T-cell (primary cell): ENCODE data around the gene SUV39H1. TPM values are rescaled to one million over a fixed set of nuclear protein-coding genes. Genes with fewer than 3 reads are reported as not detected.
A peak's percentile ranks its signal among the peaks of the same experiment; 100 is the strongest.
"Not testable (repeated sequence)": the region's sequence is repeated elsewhere in the genome, so short reads cannot be mapped to it uniquely, and the experiment has no call there.

Experiments used
- ATAC-seq, 4 experiments: fragments of 200-7000 bp in 3 of 4; fragments of 150-1000 bp in 1 of 4; cut with Tn5 transposase; replicated peaks in 1 of 4; 1 replicate in 3 of 4; 2 replicates in 1 of 4; pipeline ENCODE4 v1.10.0; 2021; ENCODE audit warnings: moderate library complexity in 3 of 4, mild to moderate bottlenecking in 2 of 4, moderate number of reproducible peaks in 1 of 4
- CTCF ChIA-PET, 2 donors: fragments of 300-600 bp; sonication (Branson Sonifier 250); formaldehyde crosslinking; loops; one replicate each; lab custom pipeline; 2022; ENCODE audit warnings: antibody characterized with exemption in 2 of 2; lab: Charles Lee
- POLR2A ChIA-PET, 2 donors: fragments of 300-600 bp; sonication (Branson Sonifier 250); formaldehyde crosslinking; loops; one replicate each; lab custom pipeline; 2022; ENCODE audit warnings: antibody characterized with exemption in 2 of 2; lab: Charles Lee
- DNase-seq, 35 experiments: peaks; one replicate each; pipeline versions ENCODE4 v3.0.0 to v3.0.0-alpha.2; 2013 to 2023
- H3K27ac ChIP-seq: one replicate; pipeline ENCODE4 v1.5.1; 2013; ENCODE audit warnings: low read length
- H3K27me3 ChIP-seq, 2 experiments: replicated peaks in 1 of 2; 1 replicate in 1 of 2; 2 replicates in 1 of 2; pipeline versions ENCODE4 v1.6.1 to v1.7.0; 2013; ENCODE audit warnings: low read length in 1 of 2, mixed read lengths in 1 of 2; ENCODE audit not compliant: control insufficient read depth in 2 of 2, insufficient read depth in 2 of 2; ENCODE audit errors: extremely low read depth in 1 of 2
- H3K36me3 ChIP-seq, 2 donors: 1 replicate in 1 of 2; 2 replicates in 1 of 2; pipeline versions ENCODE4 v1.6.1 to v1.7.0; 2013; ENCODE audit warnings: low read length in 1 of 2; ENCODE audit not compliant: control insufficient read depth in 2 of 2, insufficient read depth in 1 of 2; ENCODE audit errors: extremely low read depth in 1 of 2
- H3K4me1 ChIP-seq, 2 experiments: 1 replicate in 1 of 2; 2 replicates in 1 of 2; pipeline versions ENCODE4 v1.6.1 to v1.7.0; 2013; ENCODE audit warnings: low read length in 2 of 2, mixed read lengths in 1 of 2; ENCODE audit not compliant: insufficient read depth in 2 of 2, control insufficient read depth in 1 of 2; ENCODE audit errors: extremely low read depth in 1 of 2
- H3K4me3 ChIP-seq, 2 donors: 1 replicate in 1 of 2; 2 replicates in 1 of 2; pipeline versions ENCODE4 v1.5.1 to v1.7.0; 2013; ENCODE audit warnings: mild to moderate bottlenecking in 2 of 2, low read length in 1 of 2, moderate library complexity in 1 of 2; ENCODE audit not compliant: control insufficient read depth in 1 of 2; ENCODE audit errors: extremely low read depth in 1 of 2
- H3K9me3 ChIP-seq: 2 replicates; pipeline ENCODE4 v1.7.0; 2013
- H3K27ac Mint-ChIP-seq, 2 donors: one replicate each; pipeline ENCODE4 v1.8.0; 2020 to 2021; ENCODE audit warnings: mild to moderate bottlenecking in 2 of 2, mixed read lengths in 2 of 2
- H3K27me3 Mint-ChIP-seq, 2 donors: one replicate each; pipeline ENCODE4 v1.8.0; 2021 to 2022; ENCODE audit warnings: mixed read lengths in 2 of 2
- H3K36me3 Mint-ChIP-seq: one replicate; pipeline ENCODE4 v1.8.0; 2021; ENCODE audit warnings: mixed read lengths
- H3K4me1 Mint-ChIP-seq, 3 donors: one replicate each; pipeline ENCODE4 v1.8.0; 2020 to 2022; ENCODE audit warnings: mixed read lengths in 3 of 3, mild to moderate bottlenecking in 1 of 3
- H3K4me3 Mint-ChIP-seq, 3 donors: one replicate each; pipeline ENCODE4 v1.8.0; 2020 to 2022; ENCODE audit warnings: mild to moderate bottlenecking in 3 of 3, mixed read lengths in 3 of 3, moderate library complexity in 3 of 3
- H3K9me3 Mint-ChIP-seq, 3 donors: one replicate each; pipeline ENCODE4 v1.8.0; 2020 to 2022; ENCODE audit warnings: mixed read lengths in 3 of 3
- WGBS: methylation state at CpG from one replicate; pipeline ENCODE4 v1.1.5; 2013; ENCODE audit warnings: missing lambda C conversion rate; ENCODE audit not compliant: insufficient coverage; 5-methylcytosine and 5-hydroxymethylcytosine counted together
- total RNA-seq, 35 experiments: library from RNA in 6 of 35; stranded (reverse) in 6 of 35; fragments of 120-200 nt in 1 of 35; gene quantifications; one replicate each; pipeline versions ENCODE4 v1.2.1 to v1.2.4 and lab custom pipeline; 2013 to 2026

Gene SUV39H1
- total RNA-seq, 5 donors from 2014 or later (not counting 1 experiment from before 2014, with no cell fraction given): 7.6 to 12.0 (median 10.6) TPM

DNA sequence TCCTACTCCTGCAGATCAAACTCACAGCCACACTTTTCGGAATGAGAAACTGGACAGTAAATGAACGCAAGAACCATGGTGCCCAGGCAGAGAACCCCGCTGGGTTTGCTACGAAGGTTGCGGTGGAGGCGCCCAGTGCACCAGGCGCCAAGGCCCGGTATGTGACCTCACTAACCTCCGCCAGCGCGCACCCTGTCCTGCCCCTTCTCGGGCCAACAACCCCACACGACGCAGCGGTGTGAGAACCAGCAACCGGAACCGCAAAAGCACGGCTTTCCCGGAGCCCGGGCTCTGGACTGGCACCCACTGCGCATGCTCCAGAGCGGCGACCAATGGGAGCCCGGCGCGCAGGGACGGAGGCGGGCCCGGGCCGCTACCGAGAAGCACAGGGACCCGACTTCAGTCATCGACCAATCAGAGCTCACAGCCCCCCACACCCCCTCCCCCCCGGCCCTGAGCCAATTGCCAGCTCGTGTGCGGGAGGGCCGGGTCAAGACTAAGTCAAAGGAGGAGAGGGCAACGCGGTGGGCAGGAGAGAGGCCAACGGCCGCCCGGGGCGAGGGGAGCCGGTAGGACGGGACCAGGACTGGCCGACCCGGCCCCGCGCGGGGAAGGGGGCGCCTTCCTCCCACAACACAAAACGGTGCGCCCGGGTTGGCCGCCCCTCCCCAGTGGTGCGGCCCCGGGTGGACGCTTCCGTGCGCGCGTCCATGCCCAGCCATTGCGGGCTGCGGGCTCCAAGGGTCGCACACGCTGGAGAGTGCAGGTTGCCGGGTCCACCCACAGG is 20.2 kb upstream of the SUV39H1 start:
- ATAC-seq (peak; percentile 97 to 99 (median 98)), DNase-seq (peak; percentile 71 to 92 (median 81))
- H3K4me3 ChIP-seq: peak overlapping the region; percentile 66 to 78
- H3K9me3 Mint-ChIP-seq: no peaks in the 10 kb centered on the region
- no peaks in the 10 kb centered on the region for H3K27me3 Mint-ChIP-seq
- no peaks in the 10 kb centered on the region for H3K27me3 ChIP-seq
- POLR2A ChIA-PET: interaction anchor here in 1 of 2 donors (0.9 to 1.1 kb wide), 3 partner anchors 61 to 262 kb away, joined by 4 to 10 read pairs (median 6); partner anchors contain the start of gene HDAC6
- peak overlapping the region; percentile 68 for H3K27ac ChIP-seq
- H3K4me3 Mint-ChIP-seq: peak overlapping the region; percentile 84 to 89 (median 88)
- H3K9me3 ChIP-seq: no peaks in the 10 kb centered on the region
- peaks cover 0 to 19% of the 10 kb centered on the region in 2 experiments for H3K4me1 ChIP-seq
- no peaks in the 10 kb centered on the region for H3K36me3 ChIP-seq
- no peaks in the 10 kb centered on the region for H3K36me3 Mint-ChIP-seq
- WGBS: under 1% methylated on average over 16 of the region's 67 CpGs
- H3K4me1 Mint-ChIP-seq: peaks cover 17 to 28% (median 27%) of the 10 kb centered on the region in 3 donors
- CTCF ChIA-PET: interaction anchor here in 1 of 2 donors (1.0 kb wide), 1 partner anchor 126 kb away, joined by 6 read pairs; the partner anchor contains the start of gene HDAC6
- peak overlapping the region; percentile 87 to 88 for H3K27ac Mint-ChIP-seq

DNA sequence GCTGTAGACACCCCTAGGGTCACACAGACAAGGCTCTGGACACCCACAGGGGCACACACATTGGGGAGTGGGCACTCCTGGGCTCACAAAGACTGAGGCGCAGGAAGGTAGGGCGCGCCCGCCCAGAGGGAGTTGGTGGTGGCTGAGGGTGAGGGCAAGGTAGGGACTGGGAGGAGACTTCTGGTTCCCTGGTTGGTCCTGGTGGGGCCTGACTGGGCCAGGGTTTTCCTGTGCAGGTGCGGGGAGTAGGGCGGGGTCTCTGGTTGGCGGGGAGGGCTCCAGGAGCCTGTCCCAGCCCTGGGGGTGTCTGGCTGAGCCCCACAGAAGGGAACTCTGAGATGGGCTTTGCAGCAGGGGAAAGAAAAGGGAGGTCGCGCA is 19.7 kb upstream of the SUV39H1 start:
- peaks cover 0 to 19% of the 10 kb centered on the region in 2 experiments for H3K4me1 ChIP-seq
- no peaks in the 10 kb centered on the region for H3K9me3 ChIP-seq
- Mint-ChIP-seq H3K4me3 (peak overlapping the region; percentile 81 to 89 (median 84)), H3K27me3 (no peaks in the 10 kb centered on the region), H3K27ac (peak overlapping the region; percentile 80 to 88), H3K9me3 (no peaks in the 10 kb centered on the region), H3K36me3 (no peaks in the 10 kb centered on the region), H3K4me1 (peaks cover 17 to 31% (median 27%) of the 10 kb centered on the region in 3 donors)
- peak overlapping the region; percentile 49 for H3K27ac ChIP-seq
- WGBS: 7% methylated on average over 3 of the region's 9 CpGs
- H3K4me3 ChIP-seq: peak overlapping the region; percentile 66 to 78
- ChIA-PET POLR2A (interaction anchor here in 1 of 2 donors (0.9 to 1.1 kb wide), 3 partner anchors 60 to 262 kb away, joined by 4 to 10 read pairs (median 6); partner anchors contain the start of gene HDAC6), CTCF (interaction anchor here in 1 of 2 donors (1.0 kb wide), 1 partner anchor 125 kb away, joined by 6 read pairs; the partner anchor contains the start of gene HDAC6)
- DNase-seq: peak in 2 of 35 experiments; percentile 6 to 25
- peak; percentile 7 to 29 (median 13) for ATAC-seq
- no peaks in the 10 kb centered on the region for H3K36me3 ChIP-seq
- H3K27me3 ChIP-seq: no peaks in the 10 kb centered on the region

GRCh38 chrX:48677516-48677915 is 19.0 kb upstream of the SUV39H1 start:
- no peak for ATAC-seq
- Mint-ChIP-seq H3K4me3 (peak overlapping the region; percentile 81 to 89 (median 84)), H3K36me3 (no peaks in the 10 kb centered on the region), H3K4me1 (peaks cover 17 to 36% (median 32%) of the 10 kb centered on the region in 3 donors), H3K27me3 (no peaks in the 10 kb centered on the region), H3K9me3 (no peaks in the 10 kb centered on the region), H3K27ac (peak overlapping the region; percentile 80 to 88)
- Histone ChIP-seq H3K4me1 (peaks cover 0 to 21% of the 10 kb centered on the region in 2 experiments), H3K36me3 (no peaks in the 10 kb centered on the region), H3K27me3 (no peaks in the 10 kb centered on the region), H3K27ac (no peak overlapping the region), H3K9me3 (no peaks in the 10 kb centered on the region), H3K4me3 (peak overlapping the region in 1 of 2 donors; percentile 66)
- 80% methylated on average over 1 of the region's 10 CpGs for WGBS
- POLR2A ChIA-PET: no interaction called here
- CTCF ChIA-PET: no interaction called here
- no peak for DNase-seq

- CTCF ChIA-PET, POLR2A ChIA-PET: not testable (repeated sequence)
- peaks cover 10 to 41% of the 10 kb centered on the region in 2 experiments for H3K4me1 ChIP-seq
Observed at GRCh38 chrX:48680467-48680866, 16.1 kb upstream of the SUV39H1 start.

DNA sequence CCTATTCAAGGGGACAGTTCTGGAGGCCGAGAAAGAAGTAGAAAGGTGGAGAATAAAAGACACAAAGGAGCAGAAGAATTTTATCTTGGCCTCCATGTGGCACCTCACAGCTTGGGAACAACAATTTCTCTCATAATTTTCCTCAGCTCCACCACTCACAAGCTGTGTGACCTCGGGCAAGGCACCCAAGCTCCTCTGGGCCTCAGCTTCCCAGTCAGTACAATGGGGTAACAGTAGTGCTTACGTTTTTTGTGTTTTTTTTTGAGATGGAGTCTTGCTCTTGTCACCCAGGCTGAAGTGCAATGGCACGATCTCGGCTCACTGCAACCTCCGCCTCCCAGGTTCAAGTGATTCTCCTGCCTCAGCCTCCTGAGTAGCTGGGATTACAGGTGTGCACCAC is 15.6 kb upstream of the SUV39H1 start:
- H3K27ac ChIP-seq, H3K36me3 Mint-ChIP-seq, H3K27me3 Mint-ChIP-seq, H3K4me3 ChIP-seq, DNase-seq, H3K36me3 ChIP-seq, H3K4me3 Mint-ChIP-seq, H3K9me3 ChIP-seq, ATAC-seq, H3K9me3 Mint-ChIP-seq, POLR2A ChIA-PET, H3K27me3 ChIP-seq: not testable (repeated sequence)
- H3K4me1 Mint-ChIP-seq: peaks cover 46 to 60% (median 58%) of the 10 kb centered on the region in 3 donors
- no CpG with 5 or more reads among the region's 6 CpGs for WGBS
- peaks cover 13 to 41% of the 10 kb centered on the region in 2 experiments for H3K4me1 ChIP-seq
- H3K27ac Mint-ChIP-seq: peak overlapping the region in 1 of 2 donors; percentile 61
- CTCF ChIA-PET: interaction anchor here in 1 of 2 donors (0.6 kb wide), 1 partner anchor 212 kb away, joined by 3 read pairs; no protein-coding TSS in a partner anchor

More at GRCh38 chrX:48680467-48680866, 16.1 kb upstream of the SUV39H1 start:
- not testable (repeated sequence) for H3K4me3 Mint-ChIP-seq, ATAC-seq, H3K9me3 Mint-ChIP-seq, H3K4me3 ChIP-seq, H3K27me3 ChIP-seq, H3K9me3 ChIP-seq, H3K36me3 Mint-ChIP-seq, H3K27ac ChIP-seq, H3K36me3 ChIP-seq, H3K27me3 Mint-ChIP-seq
- Mint-ChIP-seq H3K4me1 (peaks cover 41 to 59% (median 59%) of the 10 kb centered on the region in 3 donors), H3K27ac (peak overlapping the region in 1 of 2 donors; percentile 61)
- WGBS: no CpG with 5 or more reads among the region's 2 CpGs
- peak in 1 of 35 experiments; percentile 30 for DNase-seq

DNA sequence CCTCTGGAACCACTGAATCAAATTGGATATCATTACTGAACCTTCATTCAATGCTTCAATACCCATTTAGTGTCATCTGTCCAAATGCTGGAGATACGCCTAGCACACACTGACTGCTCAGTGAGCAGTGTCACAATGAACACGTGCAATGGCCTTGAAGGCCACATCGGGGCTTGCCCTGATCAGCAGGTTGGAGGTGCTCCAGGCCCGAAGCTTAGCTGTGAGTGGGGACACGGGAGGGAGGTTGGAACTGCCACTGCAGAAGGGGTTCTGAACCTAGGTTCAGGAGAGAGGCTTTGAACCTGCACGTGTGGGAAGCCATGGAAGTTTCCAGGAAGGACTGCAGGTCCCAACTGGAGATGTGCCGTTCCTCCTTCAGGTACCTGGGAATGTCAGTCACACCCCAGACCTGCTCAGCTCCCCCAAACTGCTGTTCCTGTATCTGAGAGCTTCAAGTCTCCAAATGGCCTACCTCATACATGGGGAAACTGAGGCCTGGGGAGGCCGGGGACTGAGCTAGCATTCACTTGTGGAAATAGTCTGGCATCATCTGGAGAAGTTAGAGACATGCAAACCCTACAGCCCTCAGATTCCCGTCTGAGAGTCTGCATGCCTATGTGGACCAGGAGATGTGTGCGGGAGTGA is 14.9 kb upstream of the SUV39H1 start:
- POLR2A ChIA-PET: no interaction called here
- H3K4me3 Mint-ChIP-seq: peak overlapping the region in 1 of 3 donors; percentile 92

More for the DNA sequence above, 14.9 kb upstream of the SUV39H1 start:
- WGBS: 100% methylated on average over 4 of the region's 10 CpGs
- H3K27ac Mint-ChIP-seq: peak overlapping the region in 1 of 2 donors; percentile 93
- no peaks in the 10 kb centered on the region for H3K27me3 Mint-ChIP-seq
- Histone ChIP-seq H3K9me3 (no peaks in the 10 kb centered on the region), H3K27ac (no peak overlapping the region), H3K27me3 (no peaks in the 10 kb centered on the region), H3K36me3 (peaks cover 0 to 11% of the 10 kb centered on the region in 2 donors), H3K4me1 (peaks cover 16 to 46% of the 10 kb centered on the region in 2 experiments), H3K4me3 (no peak overlapping the region)
- no peak for ATAC-seq
- H3K4me1 Mint-ChIP-seq: peaks cover 53 to 67% (median 63%) of the 10 kb centered on the region in 3 donors
- H3K9me3 Mint-ChIP-seq: no peaks in the 10 kb centered on the region
- peaks cover 14% of the 10 kb centered on the region for H3K36me3 Mint-ChIP-seq
- CTCF ChIA-PET: interaction anchor here in 1 of 2 donors (0.6 kb wide), 1 partner anchor 213 kb away, joined by 3 read pairs; no protein-coding TSS in a partner anchor
- no peak for DNase-seq
